ENCODE data around the gene KCNIP1. TPM values are rescaled to one million over a fixed set of nuclear protein-coding genes. Genes with fewer than 3 reads are reported as not detected.

The KCNIP1 gene
- polyA plus RNA-seq, 2 of the 4 experiments (the other 2 are of a cell fraction): not detected

- TF ChIP-seq ELK1 (IDR thresholded peaks at IDR 0.05; ENCODE audit: low read depth, low read length): no peak
- TF ChIP-seq REST (IDR thresholded peaks at IDR 0.05): no peak
- TF ChIP-seq HOXB13 (CRISPR knock-in tag; IDR thresholded peaks at IDR 0.05; ENCODE audit: low read depth): no peak
- no peak for TF ChIP-seq HOXB5 (CRISPR knock-in tag; IDR thresholded peaks at IDR 0.05)
- TF ChIP-seq CBX2 (IDR thresholded peaks at IDR 0.05; ENCODE audit: borderline replicate concordance, low read depth): no peak
- no peak for TF ChIP-seq KDM1A (IDR thresholded peaks at IDR 0.05; ENCODE audit: low read depth)
- no peak for TF ChIP-seq FOSB (CRISPR knock-in tag; IDR thresholded peaks at IDR 0.05)
- TF ChIP-seq FOSL2 (IDR thresholded peaks at IDR 0.05): no peak
- TF ChIP-seq FOSL2 (CRISPR knock-in tag; IDR thresholded peaks at IDR 0.05): no peak
- no peak for TF ChIP-seq RARB (CRISPR knock-in tag; IDR thresholded peaks at IDR 0.05)
- TF ChIP-seq CBX8 (IDR thresholded peaks at IDR 0.05): no peak
- Histone ChIP-seq H3K4me1 (no peaks in the 10 kb centered on the region), H3K9me3 (no peaks in the 10 kb centered on the region), H3K4me2 (no peak overlapping the region), H3K4me3 (no peak overlapping the region), H3K27ac (no peak overlapping the region)
- no peak for FAIRE-seq
- WGBS (ENCODE audit: missing lambda C conversion rate): 58% methylated on average over 4 of the region's 4 CpGs
- ChIA-PET POLR2A (no interaction called here), CTCF (interaction anchor here (0.9 to 3.0 kb wide), 3 partner anchors 18 to 24 kb away, joined by 3 to 15 read pairs (median 8); no protein-coding TSS in a partner anchor)
- DNase-seq (ENCODE audit: low read depth in 1 of 2, low spot score in 1 of 2): no peak
- ATAC-seq: no peak
These were observed 152.1 kb downstream of the KCNIP1 start for GRCh38 chr5:170655920-170656319.

- H3K4me1 ChIP-seq: no peaks in the 10 kb centered on the region
- ChIA-PET POLR2A (no interaction called here), CTCF (interaction anchor here (0.9 to 3.0 kb wide), 3 partner anchors 18 to 25 kb away, joined by 3 to 15 read pairs (median 8); no protein-coding TSS in a partner anchor)
- 61% methylated on average over 4 of the region's 4 CpGs for WGBS (ENCODE audit: missing lambda C conversion rate)
- TF ChIP-seq SMC3 (IDR thresholded peaks at IDR 0.05) (no peak), FOSB (CRISPR knock-in tag; IDR thresholded peaks at IDR 0.05) (no peak), RFX5 (IDR thresholded peaks at IDR 0.05) (no peak), RCOR1 (IDR thresholded peaks at IDR 0.05; ENCODE audit: low read depth, low read length) (no peak), POLR2A (IDR thresholded peaks at IDR 0.05; ENCODE audit: low read length) (no peak), ESRRA (IDR thresholded peaks at IDR 0.05; ENCODE audit: borderline replicate concordance, low read length) (no peak)
- no peaks in the 10 kb centered on the region for H3K9me3 ChIP-seq
- FAIRE-seq: no peak
- H3K27ac ChIP-seq: no peak overlapping the region
- H3K4me2 ChIP-seq: no peak overlapping the region
- ATAC-seq: no peak
- H3K4me3 ChIP-seq: no peak overlapping the region
- no peak for DNase-seq (ENCODE audit: low read depth in 1 of 2, low spot score in 1 of 2)
These were observed 152.5 kb downstream of the KCNIP1 start for GRCh38 chr5:170656346-170656745.

GRCh38 chr5:170660531-170660930 lies 156.7 kb downstream of the KCNIP1 start:
- no peak overlapping the region for H3K27ac ChIP-seq
- DNase-seq (ENCODE audit: low read depth in 1 of 2, low spot score in 1 of 2) (no peak), ATAC-seq (no peak), FAIRE-seq (no peak)
- H3K4me1 ChIP-seq: no peaks in the 10 kb centered on the region
- H3K4me2 ChIP-seq: no peak overlapping the region
- ChIA-PET CTCF (interaction anchor here (0.7 to 1.8 kb wide), 2 partner anchors 10 to 22 kb away, joined by 4 to 8 read pairs; no protein-coding TSS in a partner anchor), POLR2A (no interaction called here)
- no peaks in the 10 kb centered on the region for H3K9me3 ChIP-seq
- WGBS (ENCODE audit: missing lambda C conversion rate): 0% methylated on average over 3 of the region's 6 CpGs
- H3K4me3 ChIP-seq: no peak overlapping the region
- TF ChIP-seq KDM1A (IDR thresholded peaks at IDR 0.05; ENCODE audit: low read depth) (no peak), CEBPB (IDR thresholded peaks at IDR 0.05) (no peak), USF2 (IDR thresholded peaks at IDR 0.05) (no peak), ATOH8 (CRISPR knock-in tag; IDR thresholded peaks at IDR 0.05; ENCODE audit: low read depth) (no peak), FOSB (CRISPR knock-in tag; IDR thresholded peaks at IDR 0.05) (no peak)
